GM23338 (cell line): ENCODE measurements around the gene ERFE. TPM values are rescaled to one million over a fixed set of nuclear protein-coding genes. Genes with fewer than 3 reads are reported as not detected.

Experiments
- ATAC-seq: fragments of 200-7000 bp; cut with Tn5 transposase; 3 replicates; pipeline ENCODE4 v1.9.1; 2020
- DNase-seq: peaks from one replicate; pipeline ENCODE4 v3.0.0-alpha.2; 2015; ENCODE audit warnings: low spot score
- H2AFZ ChIP-seq: fragments of 200-600 bp; sonication (generic); 2 replicates; pipeline ENCODE4 v1.8.0; 2016; ENCODE audit warnings: antibody characterized with exemption, mild to moderate bottlenecking, moderate library complexity
- H3F3A ChIP-seq: fragments of 200-600 bp; sonication (generic); replicated peaks from 2 replicates; pipeline ENCODE4 v1.8.0; 2017; ENCODE audit warnings: antibody characterized with exemption, mixed run types, low read depth
- H3K27ac ChIP-seq: fragments of 200-600 bp; sonication (generic); 2 replicates; pipeline ENCODE4 v1.6.1; 2016; ENCODE audit warnings: low read depth
- H3K27me3 ChIP-seq: fragments of 200-600 bp; sonication (generic); 2 replicates; pipeline ENCODE4 v1.8.0; 2016; ENCODE audit warnings: mild to moderate bottlenecking, mixed run types, moderate library complexity; ENCODE audit not compliant: insufficient read depth
- H3K36me3 ChIP-seq: fragments of 200-600 bp; sonication (generic); 2 replicates; pipeline ENCODE4 v1.8.0; 2016; ENCODE audit warnings: mild to moderate bottlenecking; ENCODE audit not compliant: insufficient read depth
- H3K4me1 ChIP-seq: fragments of 200-600 bp; sonication (generic); 2 replicates; pipeline ENCODE4 v1.8.0; 2016; ENCODE audit warnings: mild to moderate bottlenecking, moderate library complexity; ENCODE audit not compliant: insufficient read depth
- H3K4me2 ChIP-seq: fragments of 200-600 bp; sonication (generic); 2 replicates; pipeline ENCODE4 v1.7.1; 2017; ENCODE audit warnings: mixed run types
- H3K4me3 ChIP-seq: fragments of 200-600 bp; sonication (generic); 2 replicates; pipeline ENCODE4 v1.6.1; 2016; ENCODE audit warnings: mixed run types
- H3K79me2 ChIP-seq: fragments of 200-600 bp; sonication (generic); replicated peaks from 2 replicates; pipeline ENCODE4 v1.8.0; 2017; ENCODE audit warnings: mild to moderate bottlenecking; ENCODE audit not compliant: insufficient read depth
- H3K9me2 ChIP-seq: fragments of 200-600 bp; sonication (generic); 2 replicates; pipeline ENCODE4 v1.8.0; 2017; ENCODE audit not compliant: insufficient read depth
- H4K20me1 ChIP-seq: fragments of 200-600 bp; sonication (generic); replicated peaks from 2 replicates; pipeline ENCODE4 v1.8.0; 2017; ENCODE audit warnings: mild to moderate bottlenecking; ENCODE audit not compliant: insufficient read depth
- H3K27ac Mint-ChIP-seq: 2 replicates; pipeline ENCODE4 v1.8.0; 2020; ENCODE audit warnings: inconsistent platforms, mild to moderate bottlenecking, moderate library complexity, mixed read lengths
- H3K27me3 Mint-ChIP-seq: 3 replicates; pipeline ENCODE4 v1.8.0; 2022; ENCODE audit warnings: low read depth, mild to moderate bottlenecking, moderate library complexity, mixed read lengths, inconsistent platforms; ENCODE audit not compliant: insufficient read depth, poor library complexity
- H3K36me3 Mint-ChIP-seq: 3 replicates; pipeline ENCODE4 v1.8.0; 2021; ENCODE audit warnings: low read depth, mild to moderate bottlenecking, inconsistent platforms, moderate library complexity, mixed read lengths
- H3K4me1 Mint-ChIP-seq: 3 replicates; pipeline ENCODE4 v1.8.0; 2020; ENCODE audit warnings: mild to moderate bottlenecking, inconsistent platforms, mixed read lengths
- H3K4me3 Mint-ChIP-seq: 3 replicates; pipeline ENCODE4 v1.8.0; 2021; ENCODE audit warnings: moderate library complexity, mild to moderate bottlenecking, inconsistent platforms, mixed read lengths
- H3K9me3 Mint-ChIP-seq: 3 replicates; pipeline ENCODE4 v1.8.0; 2020; ENCODE audit warnings: moderate library complexity, mild to moderate bottlenecking, inconsistent platforms, mixed read lengths
- CREB1 ChIP-seq: fragments of 250-450 bp; sonication (Bioruptor Pico); IDR thresholded peaks from 2 replicates; pipeline ENCODE4 v1.5.0; 2020; ENCODE audit warnings: low read depth, mild to moderate bottlenecking, moderate library complexity
- EZH2 ChIP-seq: fragments of 200-600 bp; sonication (generic); IDR thresholded peaks from one replicate; pipeline ENCODE4 v1.8.0; 2017; ENCODE audit warnings: antibody characterized with exemption, mild to moderate bottlenecking, low read depth; ENCODE audit not compliant: unreplicated experiment
- EZH2phosphoT487 ChIP-seq: fragments of 200-600 bp; sonication (generic); IDR thresholded peaks from one replicate; pipeline ENCODE4 v1.8.1; 2018; ENCODE audit warnings: antibody characterized with exemption; ENCODE audit not compliant: unreplicated experiment
- JUNB ChIP-seq: IDR thresholded peaks from one replicate; pipeline ENCODE4 v1.6.1; 2016; ENCODE audit warnings: antibody characterized with exemption; ENCODE audit not compliant: unreplicated experiment
- NANOG ChIP-seq: IDR thresholded peaks from 2 replicates; pipeline ENCODE4 v1.6.1; 2016; ENCODE audit warnings: antibody characterized with exemption, borderline replicate concordance
- POLR2AphosphoS5 ChIP-seq: IDR thresholded peaks from 2 replicates; pipeline ENCODE4 v1.6.1; 2016; ENCODE audit warnings: antibody characterized with exemption, low read depth
- STAT1 ChIP-seq: IDR thresholded peaks from one replicate; pipeline ENCODE4 v1.6.1; 2016; ENCODE audit warnings: antibody characterized with exemption; ENCODE audit not compliant: unreplicated experiment
- ZNF114 ChIP-seq: fragments of 250-450 bp; sonication (Bioruptor Pico); IDR thresholded peaks from 2 replicates; pipeline ENCODE4 v1.5.0; 2020; ENCODE audit warnings: mild to moderate bottlenecking, moderate library complexity
- ZNF331 ChIP-seq: fragments of 250-450 bp; sonication (Bioruptor Pico); IDR thresholded peaks from 2 replicates; pipeline ENCODE4 v1.5.0; 2020; ENCODE audit warnings: low read depth, mild to moderate bottlenecking, moderate library complexity
- polyA plus RNA-seq: library from polyadenylated mRNA; unstranded; fragments of >200 nt; fragmentation: Nextera tagmentation; extraction: Ambion mirVana; gene quantifications from 2 replicates; pipeline ENCODE4 v1.2.1, GENCODE V29; 2016
- total RNA-seq: library from RNA; depleted of rRNA; stranded (reverse); fragments of >200 nt; shearing (Covaris generic); gene quantifications from 2 replicates; pipeline ENCODE4 v1.2.3, GENCODE V29; 2014
- TF ChIP-seq, protein P1 (sequence below), 2 experiments: fragments of 200-600 bp in 1 of 2; sonication (generic) in 1 of 2; conservative IDR thresholded peaks; 2 replicates each; pipeline versions ENCODE4 v1.5.1 to v1.6.1; 2016 to 2017; ENCODE audit warnings: antibody characterized with exemption in 2 of 2, low read depth in 2 of 2, mild to moderate bottlenecking in 2 of 2, moderate library complexity in 1 of 2
- TF ChIP-seq, protein P2 (sequence below): fragments of 250-450 bp; sonication (Bioruptor Pico); IDR thresholded peaks from 2 replicates; pipeline ENCODE4 v1.5.0; 2020; ENCODE audit warnings: mild to moderate bottlenecking, moderate library complexity
- TF ChIP-seq, protein P3 (sequence below): IDR thresholded peaks from one replicate; pipeline ENCODE4 v1.6.1; 2018; ENCODE audit warnings: antibody characterized with exemption; ENCODE audit not compliant: unreplicated experiment
- TF ChIP-seq, protein P4 (sequence below): IDR thresholded peaks from 2 replicates; pipeline ENCODE4 v1.6.1; 2016; ENCODE audit warnings: antibody characterized with exemption

ERFE gene
- total and polyA plus RNA-seq, 2 experiments from 2014 or later: 1.0 to 3.3 TPM

DNA sequence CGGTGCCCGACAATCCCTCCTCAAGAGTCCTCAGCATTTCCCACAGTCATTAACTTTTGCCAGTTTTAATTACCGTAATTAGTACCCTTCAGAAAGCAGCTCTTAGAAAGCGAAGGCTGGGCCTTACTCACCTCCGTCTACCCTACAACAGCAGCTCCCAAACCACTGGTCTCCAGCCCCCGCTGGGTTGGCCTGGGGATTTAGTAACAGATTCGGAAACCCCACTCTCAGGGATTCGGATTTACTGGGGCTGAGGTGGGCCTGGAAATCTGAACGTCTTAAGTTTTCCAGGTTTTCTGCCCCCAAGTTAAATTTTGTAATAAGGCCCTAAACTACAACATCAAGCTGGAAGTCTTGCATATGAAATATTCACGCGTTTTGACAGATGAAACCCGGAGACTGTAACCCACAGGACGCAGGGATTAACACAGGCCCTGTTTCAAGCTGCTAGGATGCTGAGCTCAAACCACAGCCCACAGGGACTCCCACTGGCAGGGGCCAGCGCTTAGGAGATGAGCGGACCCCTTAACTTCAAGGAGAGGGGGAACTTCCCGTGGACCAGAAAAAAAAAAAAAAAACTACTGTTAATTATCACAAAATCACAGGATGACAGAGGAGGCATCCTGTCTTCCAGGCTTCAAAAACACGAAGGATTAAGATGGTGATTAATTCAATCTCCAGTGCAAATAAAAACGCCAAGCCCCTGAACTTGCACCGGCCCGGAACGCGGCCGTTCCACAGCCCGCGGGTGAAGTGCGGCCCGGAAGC lies 43.7 kb downstream of the ERFE start:
- Histone ChIP-seq H2AFZ (no peak overlapping the region), H3K9me2 (0 out of 2 replicates have a peak, but pooled peaks cover 4% of the 10 kb centered on the region), H4K20me1 (peaks cover 43% of the 10 kb centered on the region), H3K79me2 (peaks cover 55% of the 10 kb centered on the region), H3K4me2 (peak overlapping the region; percentile 99), H3F3A (no peaks in the 10 kb centered on the region), H3K4me3 (peak overlapping the region; percentile 87), H3K4me1 (peaks cover 17% of the 10 kb centered on the region), H3K36me3 (no peaks in the 10 kb centered on the region), H3K27ac (no peak overlapping the region; the same call in 1 of the 2 replicates), H3K27me3 (peaks cover 8% of the 10 kb centered on the region; the same call in 1 of the 2 replicates)
- peaks cover 9% of the 10 kb centered on the region for H3K9me3 Mint-ChIP-seq
- ATAC-seq (peak; percentile 16; the same call in 2 of the 3 replicates), DNase-seq (peak; percentile 45)
- H3K4me3 Mint-ChIP-seq: peak overlapping the region; percentile 82
- TF ChIP-seq, protein P1, sequence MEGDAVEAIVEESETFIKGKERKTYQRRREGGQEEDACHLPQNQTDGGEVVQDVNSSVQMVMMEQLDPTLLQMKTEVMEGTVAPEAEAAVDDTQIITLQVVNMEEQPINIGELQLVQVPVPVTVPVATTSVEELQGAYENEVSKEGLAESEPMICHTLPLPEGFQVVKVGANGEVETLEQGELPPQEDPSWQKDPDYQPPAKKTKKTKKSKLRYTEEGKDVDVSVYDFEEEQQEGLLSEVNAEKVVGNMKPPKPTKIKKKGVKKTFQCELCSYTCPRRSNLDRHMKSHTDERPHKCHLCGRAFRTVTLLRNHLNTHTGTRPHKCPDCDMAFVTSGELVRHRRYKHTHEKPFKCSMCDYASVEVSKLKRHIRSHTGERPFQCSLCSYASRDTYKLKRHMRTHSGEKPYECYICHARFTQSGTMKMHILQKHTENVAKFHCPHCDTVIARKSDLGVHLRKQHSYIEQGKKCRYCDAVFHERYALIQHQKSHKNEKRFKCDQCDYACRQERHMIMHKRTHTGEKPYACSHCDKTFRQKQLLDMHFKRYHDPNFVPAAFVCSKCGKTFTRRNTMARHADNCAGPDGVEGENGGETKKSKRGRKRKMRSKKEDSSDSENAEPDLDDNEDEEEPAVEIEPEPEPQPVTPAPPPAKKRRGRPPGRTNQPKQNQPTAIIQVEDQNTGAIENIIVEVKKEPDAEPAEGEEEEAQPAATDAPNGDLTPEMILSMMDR (conservative IDR thresholded peaks at IDR 0.05; ENCODE audit: low read depth in 2 of 2): no peak
- TF ChIP-seq, protein P2, sequence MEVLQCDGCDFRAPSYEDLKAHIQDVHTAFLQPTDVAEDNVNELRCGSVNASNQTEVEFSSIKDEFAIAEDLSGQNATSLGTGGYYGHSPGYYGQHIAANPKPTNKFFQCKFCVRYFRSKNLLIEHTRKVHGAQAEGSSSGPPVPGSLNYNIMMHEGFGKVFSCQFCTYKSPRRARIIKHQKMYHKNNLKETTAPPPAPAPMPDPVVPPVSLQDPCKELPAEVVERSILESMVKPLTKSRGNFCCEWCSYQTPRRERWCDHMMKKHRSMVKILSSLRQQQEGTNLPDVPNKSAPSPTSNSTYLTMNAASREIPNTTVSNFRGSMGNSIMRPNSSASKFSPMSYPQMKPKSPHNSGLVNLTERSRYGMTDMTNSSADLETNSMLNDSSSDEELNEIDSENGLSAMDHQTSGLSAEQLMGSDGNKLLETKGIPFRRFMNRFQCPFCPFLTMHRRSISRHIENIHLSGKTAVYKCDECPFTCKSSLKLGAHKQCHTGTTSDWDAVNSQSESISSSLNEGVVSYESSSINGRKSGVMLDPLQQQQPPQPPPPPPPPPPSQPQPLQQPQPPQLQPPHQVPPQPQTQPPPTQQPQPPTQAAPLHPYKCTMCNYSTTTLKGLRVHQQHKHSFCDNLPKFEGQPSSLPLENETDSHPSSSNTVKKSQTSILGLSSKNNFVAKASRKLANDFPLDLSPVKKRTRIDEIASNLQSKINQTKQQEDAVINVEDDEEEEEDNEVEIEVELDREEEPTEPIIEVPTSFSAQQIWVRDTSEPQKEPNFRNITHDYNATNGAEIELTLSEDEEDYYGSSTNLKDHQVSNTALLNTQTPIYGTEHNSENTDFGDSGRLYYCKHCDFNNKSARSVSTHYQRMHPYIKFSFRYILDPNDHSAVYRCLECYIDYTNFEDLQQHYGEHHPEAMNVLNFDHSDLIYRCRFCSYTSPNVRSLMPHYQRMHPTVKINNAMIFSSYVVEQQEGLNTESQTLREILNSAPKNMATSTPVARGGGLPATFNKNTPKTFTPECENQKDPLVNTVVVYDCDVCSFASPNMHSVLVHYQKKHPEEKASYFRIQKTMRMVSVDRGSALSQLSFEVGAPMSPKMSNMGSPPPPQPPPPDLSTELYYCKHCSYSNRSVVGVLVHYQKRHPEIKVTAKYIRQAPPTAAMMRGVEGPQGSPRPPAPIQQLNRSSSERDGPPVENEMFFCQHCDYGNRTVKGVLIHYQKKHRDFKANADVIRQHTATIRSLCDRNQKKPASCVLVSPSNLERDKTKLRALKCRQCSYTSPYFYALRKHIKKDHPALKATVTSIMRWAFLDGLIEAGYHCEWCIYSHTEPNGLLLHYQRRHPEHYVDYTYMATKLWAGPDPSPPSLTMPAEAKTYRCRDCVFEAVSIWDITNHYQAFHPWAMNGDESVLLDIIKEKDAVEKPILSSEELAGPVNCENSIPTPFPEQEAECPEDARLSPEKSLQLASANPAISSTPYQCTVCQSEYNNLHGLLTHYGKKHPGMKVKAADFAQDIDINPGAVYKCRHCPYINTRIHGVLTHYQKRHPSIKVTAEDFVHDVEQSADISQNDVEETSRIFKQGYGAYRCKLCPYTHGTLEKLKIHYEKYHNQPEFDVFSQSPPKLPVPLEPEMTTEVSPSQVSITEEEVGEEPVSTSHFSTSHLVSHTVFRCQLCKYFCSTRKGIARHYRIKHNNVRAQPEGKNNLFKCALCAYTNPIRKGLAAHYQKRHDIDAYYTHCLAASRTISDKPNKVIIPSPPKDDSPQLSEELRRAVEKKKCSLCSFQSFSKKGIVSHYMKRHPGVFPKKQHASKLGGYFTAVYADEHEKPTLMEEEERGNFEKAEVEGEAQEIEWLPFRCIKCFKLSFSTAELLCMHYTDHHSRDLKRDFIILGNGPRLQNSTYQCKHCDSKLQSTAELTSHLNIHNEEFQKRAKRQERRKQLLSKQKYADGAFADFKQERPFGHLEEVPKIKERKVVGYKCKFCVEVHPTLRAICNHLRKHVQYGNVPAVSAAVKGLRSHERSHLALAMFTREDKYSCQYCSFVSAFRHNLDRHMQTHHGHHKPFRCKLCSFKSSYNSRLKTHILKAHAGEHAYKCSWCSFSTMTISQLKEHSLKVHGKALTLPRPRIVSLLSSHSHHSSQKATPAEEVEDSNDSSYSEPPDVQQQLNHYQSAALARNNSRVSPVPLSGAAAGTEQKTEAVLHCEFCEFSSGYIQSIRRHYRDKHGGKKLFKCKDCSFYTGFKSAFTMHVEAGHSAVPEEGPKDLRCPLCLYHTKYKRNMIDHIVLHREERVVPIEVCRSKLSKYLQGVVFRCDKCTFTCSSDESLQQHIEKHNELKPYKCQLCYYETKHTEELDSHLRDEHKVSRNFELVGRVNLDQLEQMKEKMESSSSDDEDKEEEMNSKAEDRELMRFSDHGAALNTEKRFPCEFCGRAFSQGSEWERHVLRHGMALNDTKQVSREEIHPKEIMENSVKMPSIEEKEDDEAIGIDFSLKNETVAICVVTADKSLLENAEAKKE (CRISPR knock-in tag): no peak
- no peak for TF ChIP-seq EZH2
- TF ChIP-seq JUNB: no peak
- no peak for TF ChIP-seq EZH2phosphoT487
- TF ChIP-seq, protein P3, sequence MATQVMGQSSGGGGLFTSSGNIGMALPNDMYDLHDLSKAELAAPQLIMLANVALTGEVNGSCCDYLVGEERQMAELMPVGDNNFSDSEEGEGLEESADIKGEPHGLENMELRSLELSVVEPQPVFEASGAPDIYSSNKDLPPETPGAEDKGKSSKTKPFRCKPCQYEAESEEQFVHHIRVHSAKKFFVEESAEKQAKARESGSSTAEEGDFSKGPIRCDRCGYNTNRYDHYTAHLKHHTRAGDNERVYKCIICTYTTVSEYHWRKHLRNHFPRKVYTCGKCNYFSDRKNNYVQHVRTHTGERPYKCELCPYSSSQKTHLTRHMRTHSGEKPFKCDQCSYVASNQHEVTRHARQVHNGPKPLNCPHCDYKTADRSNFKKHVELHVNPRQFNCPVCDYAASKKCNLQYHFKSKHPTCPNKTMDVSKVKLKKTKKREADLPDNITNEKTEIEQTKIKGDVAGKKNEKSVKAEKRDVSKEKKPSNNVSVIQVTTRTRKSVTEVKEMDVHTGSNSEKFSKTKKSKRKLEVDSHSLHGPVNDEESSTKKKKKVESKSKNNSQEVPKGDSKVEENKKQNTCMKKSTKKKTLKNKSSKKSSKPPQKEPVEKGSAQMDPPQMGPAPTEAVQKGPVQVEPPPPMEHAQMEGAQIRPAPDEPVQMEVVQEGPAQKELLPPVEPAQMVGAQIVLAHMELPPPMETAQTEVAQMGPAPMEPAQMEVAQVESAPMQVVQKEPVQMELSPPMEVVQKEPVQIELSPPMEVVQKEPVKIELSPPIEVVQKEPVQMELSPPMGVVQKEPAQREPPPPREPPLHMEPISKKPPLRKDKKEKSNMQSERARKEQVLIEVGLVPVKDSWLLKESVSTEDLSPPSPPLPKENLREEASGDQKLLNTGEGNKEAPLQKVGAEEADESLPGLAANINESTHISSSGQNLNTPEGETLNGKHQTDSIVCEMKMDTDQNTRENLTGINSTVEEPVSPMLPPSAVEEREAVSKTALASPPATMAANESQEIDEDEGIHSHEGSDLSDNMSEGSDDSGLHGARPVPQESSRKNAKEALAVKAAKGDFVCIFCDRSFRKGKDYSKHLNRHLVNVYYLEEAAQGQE: no peak
- no peak for TF ChIP-seq CREB1 (CRISPR knock-in tag)
- TF ChIP-seq ZNF114 (CRISPR knock-in tag): no peak
- no peak for TF ChIP-seq STAT1
- no peak for TF ChIP-seq POLR2AphosphoS5
- TF ChIP-seq ZNF331: no peak
- TF ChIP-seq NANOG: no peak
- TF ChIP-seq, protein P4, sequence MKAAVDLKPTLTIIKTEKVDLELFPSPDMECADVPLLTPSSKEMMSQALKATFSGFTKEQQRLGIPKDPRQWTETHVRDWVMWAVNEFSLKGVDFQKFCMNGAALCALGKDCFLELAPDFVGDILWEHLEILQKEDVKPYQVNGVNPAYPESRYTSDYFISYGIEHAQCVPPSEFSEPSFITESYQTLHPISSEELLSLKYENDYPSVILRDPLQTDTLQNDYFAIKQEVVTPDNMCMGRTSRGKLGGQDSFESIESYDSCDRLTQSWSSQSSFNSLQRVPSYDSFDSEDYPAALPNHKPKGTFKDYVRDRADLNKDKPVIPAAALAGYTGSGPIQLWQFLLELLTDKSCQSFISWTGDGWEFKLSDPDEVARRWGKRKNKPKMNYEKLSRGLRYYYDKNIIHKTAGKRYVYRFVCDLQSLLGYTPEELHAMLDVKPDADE: no peak
- H3K27ac Mint-ChIP-seq: peak overlapping the region; percentile 76
- peaks cover 6% of the 10 kb centered on the region for H3K4me1 Mint-ChIP-seq
- peaks cover 4% of the 10 kb centered on the region; the same call in 1 of the 3 replicates for H3K36me3 Mint-ChIP-seq
- H3K27me3 Mint-ChIP-seq: peaks cover 6% of the 10 kb centered on the region
